WTC11 (cell line): ENCODE data around the gene GNB2.
A peak's percentile ranks its signal among the peaks of the same experiment; 100 is the strongest.

Experiments used
- ATF1 ChIP-seq: sonication (generic); formaldehyde crosslinking; IDR thresholded peaks from 2 replicates; pipeline ENCODE4 v1.8.1; 2023; ENCODE audit warnings: mild to moderate bottlenecking, moderate library complexity, missing genetic modification reagents
- CREB1 ChIP-seq: sonication (generic); formaldehyde crosslinking; IDR thresholded peaks from 2 replicates; pipeline ENCODE4 v1.8.0; 2023; ENCODE audit warnings: mild to moderate bottlenecking, missing genetic modification reagents
- TF ChIP-seq, protein P1 (sequence below): fragments of 200-600 bp; IDR thresholded peaks from 2 replicates; pipeline ENCODE4 v1.8.0; 2022; ENCODE audit warnings: antibody characterized with exemption
- TF ChIP-seq, protein P2 (sequence below): sonication (generic); formaldehyde crosslinking; IDR thresholded peaks from 2 replicates; pipeline ENCODE4 v1.8.0; 2022; ENCODE audit warnings: mild to moderate bottlenecking, missing genetic modification reagents

DNA sequence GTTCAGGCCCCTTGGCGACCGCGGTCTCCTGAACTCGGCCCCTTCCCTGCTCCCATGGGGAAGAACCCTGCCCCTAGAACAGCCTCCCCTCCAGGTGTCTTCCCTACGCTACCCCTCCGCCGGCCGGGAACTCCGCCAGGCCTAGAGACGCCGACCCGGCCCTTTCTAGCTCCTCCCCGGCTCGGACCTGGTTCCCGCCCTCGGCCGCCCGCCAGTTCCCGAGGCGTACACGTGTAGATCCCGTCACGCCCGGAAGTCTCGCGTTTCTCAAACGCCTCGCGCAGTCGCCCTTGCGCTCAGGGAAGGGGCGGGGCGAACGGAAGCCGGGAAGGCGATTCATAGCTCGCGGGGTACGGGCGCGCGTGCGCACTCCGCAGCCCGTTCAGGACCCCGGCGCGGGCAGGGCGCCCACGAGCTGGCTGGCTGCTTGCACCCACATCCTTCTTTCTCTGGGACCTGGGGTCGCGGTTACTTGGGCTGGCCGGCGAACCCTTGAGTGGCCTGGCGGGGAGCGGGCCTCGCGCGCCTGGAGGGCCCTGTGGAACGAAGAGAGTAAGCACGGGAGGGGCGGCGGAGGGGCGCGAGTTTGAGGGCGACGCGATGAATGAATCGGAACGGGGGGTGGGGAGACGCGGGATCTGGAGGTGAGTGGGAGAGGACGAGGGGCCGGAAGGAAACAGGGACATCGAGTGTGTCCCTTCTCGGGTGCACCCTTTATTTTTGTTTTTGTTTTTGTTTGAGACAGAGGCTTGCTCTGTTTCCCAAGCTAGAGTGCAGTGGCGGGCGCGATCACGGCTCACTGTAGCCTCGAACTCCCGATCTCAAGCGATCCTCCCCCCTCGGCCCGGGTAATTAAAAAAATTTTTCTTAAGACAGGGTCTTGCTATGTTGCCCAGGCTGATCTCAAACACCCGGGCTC lies 32.5 kb downstream of the GNB2 start, which contains the start of gene POP7:
- TF ChIP-seq, protein P1, sequence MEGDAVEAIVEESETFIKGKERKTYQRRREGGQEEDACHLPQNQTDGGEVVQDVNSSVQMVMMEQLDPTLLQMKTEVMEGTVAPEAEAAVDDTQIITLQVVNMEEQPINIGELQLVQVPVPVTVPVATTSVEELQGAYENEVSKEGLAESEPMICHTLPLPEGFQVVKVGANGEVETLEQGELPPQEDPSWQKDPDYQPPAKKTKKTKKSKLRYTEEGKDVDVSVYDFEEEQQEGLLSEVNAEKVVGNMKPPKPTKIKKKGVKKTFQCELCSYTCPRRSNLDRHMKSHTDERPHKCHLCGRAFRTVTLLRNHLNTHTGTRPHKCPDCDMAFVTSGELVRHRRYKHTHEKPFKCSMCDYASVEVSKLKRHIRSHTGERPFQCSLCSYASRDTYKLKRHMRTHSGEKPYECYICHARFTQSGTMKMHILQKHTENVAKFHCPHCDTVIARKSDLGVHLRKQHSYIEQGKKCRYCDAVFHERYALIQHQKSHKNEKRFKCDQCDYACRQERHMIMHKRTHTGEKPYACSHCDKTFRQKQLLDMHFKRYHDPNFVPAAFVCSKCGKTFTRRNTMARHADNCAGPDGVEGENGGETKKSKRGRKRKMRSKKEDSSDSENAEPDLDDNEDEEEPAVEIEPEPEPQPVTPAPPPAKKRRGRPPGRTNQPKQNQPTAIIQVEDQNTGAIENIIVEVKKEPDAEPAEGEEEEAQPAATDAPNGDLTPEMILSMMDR, result no peak
- no peak for TF ChIP-seq CREB1 (CRISPR knock-in tag)
- no peak for TF ChIP-seq ATF1
- TF ChIP-seq, protein P2, sequence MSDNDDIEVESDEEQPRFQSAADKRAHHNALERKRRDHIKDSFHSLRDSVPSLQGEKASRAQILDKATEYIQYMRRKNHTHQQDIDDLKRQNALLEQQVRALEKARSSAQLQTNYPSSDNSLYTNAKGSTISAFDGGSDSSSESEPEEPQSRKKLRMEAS (CRISPR knock-in tag), result peak; percentile 92
